GM18867 (cell line): ENCODE data around the gene PPP1R7.

Experiments used
- ATAC-seq: cut with Tn5 transposase; IDR thresholded peaks from one replicate; pipeline ENCODE4 v1.9.1; 2021; ENCODE audit warnings: mild to moderate bottlenecking, moderate library complexity; ENCODE audit not compliant: unreplicated experiment

PPP1R7 gene

GRCh38 chr2:241226723-241227572, 76.7 kb downstream of the PPP1R7 start:
- ATAC-seq, result no peak

- no peak for ATAC-seq
Observed at GRCh38 chr2:241227594-241227993, 77.3 kb downstream of the PPP1R7 start.

GRCh38 chr2:241228081-241228859, 78.0 kb downstream of the PPP1R7 start:
- ATAC-seq, result no peak

GRCh38 chr2:241228860-241229516, 78.7 kb downstream of the PPP1R7 start:
- no peak for ATAC-seq

GRCh38 chr2:241229563-241230401, 79.5 kb downstream of the PPP1R7 start:
- no peak for ATAC-seq

GRCh38 chr2:241230435-241230834, 80.2 kb downstream of the PPP1R7 start:
- no peak for ATAC-seq

GRCh38 chr2:241232736-241233575, 82.7 kb downstream of the PPP1R7 start:
- no peak for ATAC-seq
